GM15510 (cell line): ENCODE data around the gene KLHL18.

Experiments used
- POLR2A ChIP-seq: IDR thresholded peaks from 3 replicates; pipeline ENCODE4 v1.6.1; 2011; ENCODE audit warnings: borderline replicate concordance; ENCODE audit not compliant: insufficient read length; ENCODE audit errors: extremely low read depth

The KLHL18 gene

DNA sequence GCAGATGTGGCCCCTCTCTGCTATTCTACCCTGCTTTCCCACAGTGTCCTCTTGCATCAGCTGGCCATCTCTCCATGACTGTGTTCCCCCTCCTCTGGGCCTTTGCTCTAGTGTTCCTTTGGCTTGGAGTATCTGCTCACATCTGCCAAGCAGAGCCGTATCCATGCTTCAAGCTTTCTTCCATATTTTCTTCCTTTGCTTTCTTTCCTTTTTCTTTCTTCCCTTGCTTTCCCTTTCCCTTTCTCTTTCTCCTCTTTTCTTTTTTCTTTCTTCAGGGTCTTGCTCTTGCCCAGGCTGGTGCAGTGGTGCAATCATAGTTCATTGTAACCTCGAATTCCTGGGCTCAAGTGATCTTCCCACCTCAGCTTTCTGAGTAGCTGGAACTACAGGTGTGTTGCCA, 12.6 kb downstream of the KLHL18 start:
- TF ChIP-seq POLR2A, result no peak

DNA sequence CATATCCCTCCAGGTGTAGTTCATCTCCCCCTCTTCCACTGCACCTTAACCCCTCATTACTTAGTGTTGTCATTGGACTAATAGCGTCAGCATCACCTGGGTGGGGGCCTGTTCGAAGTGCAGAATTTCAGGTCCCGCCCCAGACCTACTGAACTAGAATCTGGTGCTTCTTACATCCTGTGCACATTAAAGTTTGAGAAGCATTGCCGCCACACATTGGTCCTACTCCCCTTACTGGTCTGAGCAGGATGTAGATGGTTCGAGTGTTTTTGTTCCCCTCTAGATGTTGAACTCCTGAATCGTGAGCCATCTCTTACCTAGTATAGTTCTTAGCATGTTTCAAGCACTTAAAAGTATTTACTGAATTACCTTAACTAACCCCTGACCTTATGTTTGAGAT, 13.2 kb downstream of the KLHL18 start:
- no peak for TF ChIP-seq POLR2A

DNA sequence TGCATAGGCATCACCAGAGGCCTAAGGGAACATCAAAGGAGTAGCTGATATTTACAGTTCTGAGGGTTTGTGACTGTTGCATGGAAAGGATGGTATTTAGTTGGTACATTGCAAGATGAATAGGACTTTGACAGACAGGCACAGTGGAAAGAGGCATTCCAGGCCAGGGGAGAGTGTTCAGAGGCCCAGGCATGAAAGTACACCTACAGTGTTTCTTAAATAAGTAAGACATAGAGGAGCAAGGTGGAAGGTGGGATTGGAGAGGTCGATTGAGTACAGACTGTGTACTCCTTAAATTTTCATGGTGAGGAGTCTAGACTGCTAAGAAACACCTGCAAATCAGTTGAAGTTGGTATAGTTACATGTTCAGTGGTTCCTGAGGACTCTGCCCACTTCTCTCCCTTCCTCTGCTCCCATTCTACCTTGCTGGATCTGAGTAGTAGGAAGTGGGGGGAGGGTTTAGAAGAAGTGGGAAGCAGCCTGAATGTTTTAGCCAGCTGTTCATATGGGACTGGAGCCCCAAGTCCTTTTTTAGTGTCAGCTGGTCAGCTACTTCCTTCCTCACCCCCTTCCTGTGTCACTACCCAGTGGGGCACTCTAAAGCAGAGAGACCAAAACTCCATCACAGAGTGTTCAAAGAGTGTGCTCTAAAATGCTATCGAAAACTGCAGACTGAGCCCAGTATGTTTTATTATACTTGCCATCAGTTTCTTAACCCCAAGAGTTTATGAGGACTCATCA, 14.0 kb downstream of the KLHL18 start:
- no peak for TF ChIP-seq POLR2A

DNA sequence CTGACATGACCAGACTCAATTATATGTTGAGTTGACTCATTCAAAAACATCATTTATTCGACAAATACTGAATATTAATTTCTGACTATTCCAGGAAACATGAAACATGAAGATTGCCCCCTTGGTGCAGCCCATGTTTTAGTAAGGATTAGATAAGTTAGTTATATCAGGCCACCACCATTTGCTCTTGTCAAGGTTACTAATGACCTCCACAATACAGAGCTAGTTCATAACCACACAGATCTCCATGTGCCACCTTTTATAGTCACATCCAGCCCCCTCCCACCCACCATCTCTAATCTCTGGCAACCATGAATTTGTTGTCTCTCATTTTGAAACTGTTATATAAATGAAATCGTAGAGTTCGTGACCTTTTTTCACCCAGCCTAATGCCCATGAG, 15.7 kb downstream of the KLHL18 start:
- no peak for TF ChIP-seq POLR2A

DNA sequence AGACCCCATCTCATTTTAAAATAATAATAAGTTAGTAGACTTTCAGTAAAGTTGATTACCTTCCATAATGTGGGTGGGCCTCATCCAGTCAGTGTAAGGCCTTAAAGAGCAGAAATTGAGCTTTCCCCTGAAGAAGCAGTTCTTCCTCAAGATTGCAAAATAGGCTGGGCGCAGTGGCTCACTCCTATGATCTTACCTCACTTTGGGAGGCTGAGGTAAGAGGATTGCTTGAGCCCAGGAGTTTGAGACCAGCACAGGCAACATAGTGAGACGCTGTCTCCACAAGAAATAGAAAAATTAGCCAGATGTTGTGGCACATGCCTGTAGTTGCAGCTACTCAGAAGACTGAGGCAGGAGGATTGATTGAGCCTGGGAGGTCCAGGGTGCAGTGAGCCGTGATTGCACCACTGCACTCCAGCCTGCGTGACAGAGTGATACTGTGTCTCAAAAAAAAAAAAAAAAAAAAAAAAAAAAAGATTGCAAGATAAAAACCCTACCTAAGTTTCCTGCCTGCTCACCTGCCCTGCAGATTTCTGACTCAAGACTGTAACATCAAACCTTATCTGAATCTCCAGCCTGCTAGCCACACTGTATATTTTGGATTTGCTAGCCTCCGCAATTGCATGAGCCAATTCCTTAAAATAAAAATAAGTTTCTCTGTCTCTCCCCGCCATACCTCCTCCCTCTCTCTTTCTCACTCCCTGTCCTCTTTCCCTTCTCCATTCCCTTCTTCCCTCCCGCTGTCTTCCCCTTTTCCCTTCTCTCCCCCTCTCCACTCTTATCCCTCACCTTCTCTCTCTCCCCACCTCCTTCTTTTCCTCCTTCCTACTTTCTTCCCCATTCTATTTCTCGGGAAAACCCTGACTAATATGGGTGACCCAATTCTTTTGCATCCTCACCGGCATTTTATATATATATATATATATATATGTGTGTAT, 16.9 kb downstream of the KLHL18 start:
- no peak for TF ChIP-seq POLR2A

DNA sequence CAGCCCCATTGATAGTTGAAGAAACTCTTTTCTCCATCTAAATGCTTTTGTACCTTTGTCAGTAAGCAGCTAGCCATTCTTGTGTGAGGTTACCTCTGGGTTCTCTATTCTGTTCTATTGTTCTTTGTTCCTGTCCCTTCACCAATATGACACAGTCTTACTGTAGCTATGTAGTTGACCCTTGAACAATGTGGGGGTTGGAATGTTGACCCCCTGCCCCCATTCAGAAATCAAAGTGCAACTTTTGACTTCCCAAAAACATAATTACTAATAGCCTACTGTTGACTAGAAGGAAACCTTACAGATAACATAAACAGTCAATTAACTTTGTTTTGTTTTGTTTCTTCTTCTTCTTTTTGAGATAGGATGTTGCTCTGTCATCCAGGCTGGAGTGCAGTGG, 18.7 kb downstream of the KLHL18 start:
- no peak for TF ChIP-seq POLR2A

DNA sequence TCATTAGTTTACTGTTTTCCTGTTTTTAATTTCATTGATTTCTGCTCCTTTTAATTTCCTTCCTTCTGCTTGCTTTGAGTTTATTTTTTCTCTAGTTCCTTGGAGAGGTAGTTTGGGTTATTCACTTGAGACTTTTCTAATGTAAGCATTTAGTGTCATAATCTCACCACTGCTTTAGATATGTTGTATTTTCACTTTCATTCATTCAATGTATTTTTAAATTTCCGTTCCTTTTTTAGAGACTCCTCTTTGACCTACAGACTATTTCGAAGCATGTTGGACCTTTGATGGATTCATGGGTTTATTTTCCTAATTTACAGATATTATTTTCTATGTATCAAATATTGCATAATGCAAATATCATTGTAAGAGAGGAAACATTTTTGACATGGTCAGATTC, 23.3 kb downstream of the KLHL18 start:
- no peak for TF ChIP-seq POLR2A

DNA sequence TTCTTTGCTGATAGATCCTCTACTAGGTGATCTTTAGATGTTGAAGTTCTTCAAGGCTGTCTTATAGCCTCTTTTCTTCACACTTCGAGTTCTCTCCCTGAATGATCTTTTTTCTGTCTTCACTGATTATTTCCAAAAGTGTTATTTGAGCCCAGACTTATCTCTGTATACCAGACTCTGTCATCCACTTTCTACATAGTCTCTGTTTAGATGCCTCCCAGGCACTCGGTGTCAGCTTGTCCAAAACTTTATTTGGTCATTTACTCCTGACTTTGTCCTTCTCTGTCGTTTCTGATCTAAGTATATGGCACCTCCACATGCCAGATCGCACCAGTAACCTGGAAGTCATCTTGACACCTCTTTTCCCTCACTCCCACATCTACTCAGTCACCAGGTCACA, 27.6 kb downstream of the KLHL18 start:
- TF ChIP-seq POLR2A, result no peak

DNA sequence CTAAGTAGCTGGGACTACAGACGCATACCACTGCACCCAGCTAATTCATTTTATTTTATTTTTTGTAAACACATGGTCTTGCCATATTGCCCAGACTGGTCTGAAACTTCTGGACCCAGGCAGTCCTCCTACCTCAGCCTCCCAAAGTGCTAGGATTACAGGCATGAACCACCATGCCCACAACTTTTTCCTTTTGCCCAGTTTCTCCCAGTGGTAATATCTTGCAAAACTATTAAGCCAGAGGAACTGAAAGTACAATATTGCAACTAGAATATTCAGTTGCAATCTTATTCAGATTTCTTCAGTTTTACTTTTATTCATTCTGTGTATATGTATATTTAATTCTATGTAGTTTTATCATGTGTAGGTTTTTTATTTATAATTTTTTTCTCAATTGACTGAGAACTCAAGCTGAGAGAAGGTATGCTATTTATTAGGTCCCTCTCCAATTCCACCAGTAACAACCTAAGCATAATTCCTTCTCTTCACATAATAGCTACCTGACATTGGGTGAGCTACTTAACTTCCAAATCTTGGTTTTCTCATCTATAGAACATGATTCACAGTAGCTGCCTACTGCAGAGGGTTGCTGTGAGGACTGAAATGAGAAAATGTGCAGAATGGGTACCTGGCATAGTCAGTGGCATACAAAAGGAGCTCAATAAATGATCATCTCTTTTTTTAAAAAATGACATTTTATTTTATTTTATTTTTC, 30.8 kb downstream of the KLHL18 start:
- no peak for TF ChIP-seq POLR2A

DNA sequence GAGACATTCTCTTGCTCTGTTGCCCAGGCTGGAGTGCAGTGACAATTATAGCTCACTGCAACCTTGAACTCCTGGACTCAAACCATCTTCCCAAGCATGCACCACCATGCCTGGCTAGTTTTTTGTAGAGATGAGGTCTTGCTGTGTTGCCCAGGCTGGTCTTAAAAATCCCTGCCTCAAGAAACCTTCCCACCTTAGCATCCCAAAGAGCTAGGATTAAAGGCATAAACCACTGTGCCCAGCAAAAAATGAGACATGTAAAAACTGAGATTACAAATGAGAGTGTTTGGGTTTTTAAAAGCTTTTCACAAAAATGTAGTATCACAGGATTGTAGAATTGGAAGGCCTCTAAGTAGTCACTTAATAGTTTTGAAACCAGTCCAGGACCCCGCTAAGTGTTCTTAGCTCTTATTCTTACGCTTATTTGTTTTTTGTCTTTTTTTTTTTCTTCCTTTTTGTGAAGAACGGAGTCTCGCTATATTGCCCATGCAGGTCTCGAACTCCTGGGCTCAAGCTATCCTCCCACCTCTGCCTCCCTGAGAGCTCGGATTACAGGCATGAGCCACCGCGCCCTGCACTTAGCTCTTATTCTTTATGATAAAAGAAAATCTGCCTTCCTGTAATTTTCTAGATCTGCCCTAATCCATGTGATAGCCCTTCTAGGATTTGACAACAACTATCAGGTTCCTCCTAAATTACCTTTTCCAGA, 31.5 kb downstream of the KLHL18 start:
- no peak for TF ChIP-seq POLR2A

DNA sequence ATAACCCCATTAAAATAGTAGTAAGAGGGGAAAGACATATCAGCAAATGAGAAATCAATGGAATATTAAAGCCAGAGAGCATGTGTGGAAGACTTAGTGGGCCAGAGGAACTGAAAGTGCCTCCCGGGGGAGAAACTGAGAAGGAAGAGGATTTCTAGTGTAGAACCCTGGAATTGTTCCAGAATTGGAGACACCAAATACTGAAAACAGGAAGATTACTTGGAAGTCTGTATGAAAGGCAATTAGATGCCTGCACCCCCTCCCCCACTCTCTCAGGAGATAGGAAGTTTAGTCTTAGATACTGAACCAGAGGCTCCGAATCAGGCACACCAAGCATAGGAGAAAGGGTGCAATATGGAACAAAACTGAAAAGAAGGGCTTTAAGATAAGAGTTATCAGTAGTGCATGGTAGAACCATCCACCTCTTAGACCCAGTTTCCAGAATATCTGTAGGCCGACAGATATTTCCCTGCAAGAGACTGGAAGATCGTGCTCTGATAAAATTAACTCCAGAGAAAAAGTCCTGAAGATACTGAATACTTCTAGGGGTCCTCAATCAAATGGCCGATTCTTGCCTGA, 32.4 kb downstream of the KLHL18 start:
- TF ChIP-seq POLR2A, result no peak

DNA sequence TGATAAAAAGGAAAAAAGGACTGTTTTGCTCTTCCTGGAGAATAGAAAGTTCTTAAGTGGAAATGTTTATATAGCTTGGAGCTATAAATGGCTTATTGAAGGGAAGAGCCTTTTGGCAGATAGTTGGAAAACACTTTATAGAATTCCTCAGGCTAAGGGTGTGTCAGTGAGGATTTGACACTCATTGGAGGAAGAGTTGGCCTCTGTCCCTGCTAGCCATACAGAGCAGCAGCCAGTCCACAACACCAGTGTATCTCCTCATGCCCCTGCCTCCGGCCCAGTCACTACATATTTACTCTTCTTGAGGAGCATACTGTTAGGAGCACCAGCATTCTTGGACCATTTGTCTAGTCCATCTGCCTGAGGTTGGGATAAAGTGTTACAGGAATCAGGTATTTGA, 36.2 kb downstream of the KLHL18 start:
- TF ChIP-seq POLR2A, result no peak

DNA sequence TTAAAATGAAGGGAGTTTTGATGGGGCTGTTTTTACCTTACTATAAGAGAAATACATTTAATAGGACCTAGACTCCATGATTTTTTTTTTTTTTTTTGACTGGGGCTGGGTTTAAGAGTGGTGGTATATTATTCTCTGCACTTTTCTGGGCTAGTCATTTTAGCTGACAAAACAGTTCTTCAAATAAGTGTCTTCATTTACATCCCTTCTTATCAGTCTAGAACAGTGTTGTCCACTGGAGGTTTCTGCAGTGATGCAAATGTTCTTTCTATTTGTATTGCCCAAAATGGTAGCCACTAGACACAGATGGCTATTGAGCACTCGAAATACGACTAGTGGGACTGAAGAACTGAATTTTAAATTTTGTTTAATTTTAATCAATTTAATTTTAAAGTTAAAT, 37.2 kb downstream of the KLHL18 start:
- TF ChIP-seq POLR2A, result no peak

DNA sequence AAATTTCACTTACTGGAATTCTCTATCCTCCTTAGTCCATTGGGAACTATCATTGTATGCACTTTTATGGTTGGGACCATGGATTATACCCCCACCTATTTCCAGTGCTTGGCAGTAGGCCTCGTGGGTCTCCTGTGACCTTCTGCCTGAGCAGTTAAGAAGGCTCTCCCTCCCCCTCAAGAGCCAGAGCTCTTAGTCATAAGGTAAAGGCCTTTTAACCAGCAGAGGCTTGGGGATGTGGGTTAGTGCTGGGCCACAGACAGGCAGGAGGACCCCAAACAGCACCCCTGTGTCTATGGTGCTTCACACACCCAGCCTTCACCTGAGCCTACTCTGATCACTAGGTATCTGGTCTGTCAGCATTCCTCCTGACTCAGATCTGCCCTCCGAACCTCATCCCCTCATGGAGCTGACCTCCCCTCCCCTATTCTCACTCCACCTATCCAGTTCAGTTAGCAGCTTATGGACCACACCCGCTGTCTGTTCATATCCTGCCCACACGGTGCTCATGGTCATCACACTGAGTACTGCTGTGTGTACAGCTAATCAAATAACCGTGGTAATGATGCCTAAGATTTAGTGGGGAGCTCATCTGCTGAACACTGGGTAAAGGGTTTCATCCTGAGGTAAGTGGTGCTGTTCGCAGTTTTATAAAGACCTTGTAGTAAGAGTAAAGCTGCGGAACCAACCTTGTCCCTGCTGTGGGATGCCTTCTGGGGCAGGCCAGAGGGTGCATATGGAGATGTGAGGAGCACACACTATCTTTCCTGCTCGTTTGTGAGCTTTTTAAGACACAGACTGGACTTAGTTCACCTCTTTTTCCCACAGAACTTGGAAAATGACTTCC, 40.9 kb downstream of the KLHL18 start:
- TF ChIP-seq POLR2A, result no peak

DNA sequence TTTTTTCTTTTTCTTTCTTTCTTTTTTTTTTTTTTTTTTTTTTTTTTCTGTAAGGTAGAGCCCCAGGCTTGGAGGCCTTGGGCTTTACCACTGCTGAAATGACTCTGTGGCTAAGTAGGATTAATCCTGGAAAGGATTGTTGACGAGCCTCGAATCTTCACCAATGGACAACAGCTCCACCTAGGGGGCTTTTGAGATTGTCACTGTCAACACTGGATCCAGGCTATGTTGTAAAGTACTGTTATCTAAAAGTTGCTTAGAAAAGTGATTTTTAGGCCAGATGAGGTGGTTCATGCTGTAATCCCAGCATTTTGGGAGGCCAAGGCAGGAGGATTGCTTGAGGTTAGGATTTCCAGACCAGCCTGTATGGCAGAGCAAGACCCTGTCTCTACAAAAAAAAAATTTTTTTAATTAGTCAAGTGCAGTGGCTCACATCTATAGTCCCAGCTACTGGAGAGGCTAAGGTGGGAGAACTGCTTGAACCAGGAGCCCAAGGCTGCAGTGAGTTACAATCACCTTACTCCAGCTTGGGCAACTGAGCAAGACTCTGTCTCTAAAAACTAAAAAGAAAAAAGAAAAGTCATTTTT, 41.6 kb downstream of the KLHL18 start:
- TF ChIP-seq POLR2A, result no peak
